ENCODE measurements around the gene SERPINA6.
"Not testable (repeated sequence)": the region's sequence is repeated elsewhere in the genome, so short reads cannot be mapped to it uniquely, and the experiment has no call there.

The SERPINA6 gene

DNA sequence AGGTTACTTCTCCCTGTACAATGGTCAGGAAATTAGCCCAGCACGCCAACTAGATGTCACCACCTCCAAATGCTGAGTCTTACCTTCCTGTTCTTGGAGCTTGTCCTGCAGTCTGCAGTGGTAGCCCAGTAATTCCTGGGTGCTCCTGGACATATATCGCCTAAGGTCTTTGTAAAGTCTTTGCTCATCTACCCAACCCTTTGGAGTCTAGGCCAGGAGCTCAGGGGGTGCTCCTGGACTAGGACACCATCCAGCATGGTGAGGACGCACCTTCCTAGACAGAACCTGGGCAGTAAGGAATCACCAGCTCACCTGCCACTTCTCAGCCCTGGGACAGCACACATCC, 30.6 kb downstream of the SERPINA6 start:
- DNase-seq (ENCODE audit: low read depth in 2 of 2): no peak

DNA sequence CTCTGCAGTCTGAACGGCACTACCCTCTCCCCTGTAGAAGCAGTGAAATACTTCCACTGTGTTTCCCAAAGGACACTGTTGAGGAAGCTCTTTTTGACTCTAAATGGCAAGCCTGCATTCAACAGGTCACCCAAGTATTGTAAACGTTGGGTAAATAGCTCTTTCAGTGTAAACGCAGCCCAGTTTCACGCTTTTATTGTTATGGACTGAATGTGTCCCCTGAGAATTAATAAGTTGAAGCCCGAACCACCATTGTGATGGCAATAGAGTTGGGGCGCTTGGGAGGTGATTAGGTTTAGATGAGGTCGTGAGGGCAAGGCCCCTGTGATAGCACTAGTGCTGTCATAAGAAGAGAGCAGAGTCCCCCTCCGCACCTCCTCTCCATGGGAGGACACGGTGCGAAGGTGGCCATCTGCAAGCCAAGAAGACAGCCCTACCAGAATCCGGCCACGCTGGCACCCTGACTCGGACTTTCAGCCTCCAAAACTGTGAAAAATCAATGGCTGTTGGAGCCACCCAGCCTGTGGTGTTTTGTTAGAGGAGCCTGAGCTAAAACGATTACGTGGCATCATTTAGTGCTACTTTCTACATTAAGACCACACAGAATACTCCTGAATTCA, 31.1 kb downstream of the SERPINA6 start:
- DNase-seq (ENCODE audit: low read depth in 2 of 2): no peak

DNA sequence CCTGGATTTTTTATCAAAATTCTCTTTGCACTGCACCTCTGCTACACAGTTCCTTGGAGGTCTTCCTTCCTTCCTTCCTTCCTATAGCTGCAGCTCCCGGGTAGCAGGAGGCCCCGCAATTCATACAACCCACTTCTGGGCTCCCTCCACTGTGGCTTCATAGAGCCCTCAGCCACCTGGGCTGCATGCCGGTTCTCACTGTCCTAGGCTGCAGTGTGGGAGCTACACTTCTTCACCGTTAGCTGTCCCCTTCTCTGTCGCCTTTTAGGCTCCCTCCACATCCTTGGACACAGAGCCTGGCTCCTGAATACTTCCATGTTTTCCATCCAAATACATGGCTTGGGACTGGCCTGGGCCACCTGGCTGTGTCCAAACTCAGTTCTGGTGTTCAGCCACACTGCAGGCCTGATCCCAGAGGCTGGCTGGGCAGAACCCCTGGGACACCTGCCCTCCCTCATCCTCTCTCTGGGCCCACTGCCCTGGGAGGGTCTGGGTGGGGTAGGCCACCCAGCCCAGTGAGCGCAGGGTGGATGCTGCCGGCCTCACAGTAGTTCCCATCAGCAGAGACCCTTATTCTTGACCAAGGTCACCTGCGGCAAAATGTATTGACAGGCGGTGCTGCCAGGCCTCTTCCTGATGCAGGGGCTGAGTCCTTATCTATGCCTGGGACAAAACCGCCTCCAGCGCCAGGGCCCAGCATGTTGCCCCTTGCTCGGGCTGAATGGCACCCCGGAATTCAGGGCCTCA, 31.8 kb downstream of the SERPINA6 start:
- no peak for DNase-seq (ENCODE audit: low read depth in 2 of 2)

DNA sequence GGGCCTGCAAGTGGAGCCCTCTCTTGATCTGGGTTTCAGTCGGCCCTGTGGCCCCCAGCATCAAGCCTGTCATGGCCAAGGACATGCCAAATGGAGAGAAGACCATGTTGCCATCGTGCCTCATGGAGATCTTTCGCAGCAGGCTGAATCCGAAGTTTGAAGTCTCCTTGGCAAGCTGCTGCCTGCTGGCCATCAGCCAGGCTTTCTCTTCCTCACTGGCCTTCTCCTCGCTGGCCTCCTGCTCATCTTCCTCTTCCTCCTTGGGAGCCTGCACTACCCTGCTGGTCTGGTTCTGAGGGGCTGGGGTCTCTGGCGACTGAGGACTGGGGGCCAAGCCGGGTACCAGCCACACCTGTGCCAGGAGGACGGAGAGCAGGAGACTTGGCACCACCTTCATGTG, 32.9 kb downstream of the SERPINA6 start:
- no peak for DNase-seq (ENCODE audit: low read depth in 2 of 2)

DNA sequence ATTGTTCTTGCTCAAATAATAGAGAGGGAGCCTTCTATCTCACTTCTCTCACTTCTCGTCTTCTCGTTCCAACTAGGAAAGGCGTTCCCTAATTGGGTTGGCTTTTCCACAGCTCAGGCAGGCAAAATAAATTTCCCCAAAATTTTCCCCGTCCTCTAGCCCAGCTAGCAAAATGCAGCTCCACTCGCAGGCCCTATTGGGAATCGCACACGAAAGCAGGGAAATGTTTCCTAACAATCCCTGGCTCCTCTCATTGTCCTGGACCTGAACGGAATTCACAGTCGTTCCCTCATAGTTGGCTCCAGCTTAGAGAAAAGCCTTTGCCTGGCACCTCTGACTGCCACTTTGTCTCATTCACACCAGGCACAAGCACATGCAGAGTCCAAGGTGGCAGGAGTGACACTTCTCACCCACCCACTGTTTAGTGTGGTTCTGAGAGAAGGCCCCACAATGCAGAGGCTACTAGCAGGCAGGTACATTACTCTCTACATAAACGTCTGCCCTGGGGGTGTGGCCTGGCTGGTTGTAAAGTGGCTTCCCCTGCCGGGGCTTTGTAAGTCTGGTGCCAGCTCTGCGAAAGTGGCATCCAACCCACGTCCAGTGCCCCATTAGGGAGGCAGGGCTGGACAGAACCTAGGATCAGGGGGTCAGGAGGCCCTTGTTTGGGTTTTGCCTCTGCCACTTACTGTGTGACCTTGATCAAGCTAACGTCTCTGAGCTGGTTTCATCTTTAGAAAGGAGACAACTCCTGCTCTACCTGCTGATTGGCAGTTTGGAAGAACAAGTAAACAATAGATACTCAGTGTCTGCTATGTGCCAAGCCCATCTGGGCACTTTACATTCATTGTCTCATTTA, 34.3 kb downstream of the SERPINA6 start:
- no peak for DNase-seq (ENCODE audit: low read depth in 2 of 2)

DNA sequence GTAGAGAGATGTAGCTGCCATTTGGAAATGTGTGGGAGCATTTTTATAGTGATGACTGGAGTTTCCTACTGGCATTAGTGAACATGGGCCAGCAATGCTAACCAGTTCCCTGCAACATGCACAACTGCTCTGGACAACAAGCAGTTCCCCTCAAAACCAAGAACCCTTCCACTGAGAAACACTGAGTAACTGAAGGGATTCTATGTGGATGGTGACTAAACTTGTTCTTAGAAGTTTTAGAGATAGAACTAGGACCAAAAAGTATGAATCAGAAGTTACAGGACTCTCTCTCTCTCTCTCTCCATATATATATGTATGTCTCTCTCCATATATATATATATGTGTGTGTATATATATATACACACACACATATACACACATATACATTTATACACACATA, 38.0 kb downstream of the SERPINA6 start:
- DNase-seq (ENCODE audit: low read depth in 2 of 2): no peak

DNA sequence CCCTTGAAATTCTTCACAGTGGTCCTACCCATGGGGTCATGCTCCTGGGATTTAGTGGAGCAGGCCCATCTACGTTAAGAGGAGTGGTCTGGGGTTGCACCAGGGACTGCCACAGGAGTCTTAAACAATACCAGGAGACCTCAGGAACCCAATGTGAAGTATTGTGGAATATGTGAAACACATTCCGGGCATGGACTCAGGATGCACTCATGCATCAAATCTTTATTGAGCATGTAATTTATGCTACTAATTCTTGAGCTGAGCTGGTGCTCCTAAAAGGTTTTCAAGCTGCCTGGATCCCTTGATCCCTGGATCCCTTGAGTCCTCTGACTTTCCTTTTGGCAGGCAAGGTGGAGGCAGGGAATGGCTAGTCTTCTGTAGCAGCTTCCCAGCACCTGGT, 38.9 kb downstream of the SERPINA6 start:
- DNase-seq (ENCODE audit: low read depth in 2 of 2): no peak

DNA sequence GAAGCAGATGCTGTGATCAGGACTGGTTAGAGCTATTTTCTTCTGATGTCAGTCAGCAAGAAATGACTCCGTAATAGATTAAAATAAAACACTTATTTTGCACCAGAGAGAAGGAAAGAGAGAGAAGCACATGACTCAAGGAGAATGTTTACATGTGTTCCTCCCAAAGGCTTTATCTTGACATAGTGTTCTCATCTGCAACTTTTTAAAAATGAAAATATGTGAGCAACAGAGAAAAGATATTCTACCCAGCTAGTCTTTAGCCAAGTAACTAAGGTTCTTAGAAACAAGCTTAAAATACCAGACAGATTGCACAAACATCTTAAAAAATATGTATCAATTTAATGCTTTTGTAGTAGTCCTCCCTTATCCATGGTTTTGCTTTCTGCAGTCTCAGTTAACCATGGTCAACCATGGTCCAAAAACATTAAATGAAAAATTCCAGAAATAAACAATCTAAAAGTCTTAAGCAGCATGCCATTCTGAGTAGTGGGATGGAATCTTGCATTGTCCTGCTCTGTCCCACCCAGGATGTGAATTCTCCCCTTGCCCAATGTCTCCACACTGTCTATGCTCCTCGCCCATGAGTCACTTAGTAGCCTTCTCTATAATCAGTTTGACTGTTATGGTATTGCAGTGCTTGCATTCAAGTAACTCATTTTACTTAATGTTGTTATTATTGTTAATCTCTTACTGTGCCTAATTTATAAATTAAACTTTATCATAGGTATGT, 40.0 kb downstream of the SERPINA6 start:
- DNase-seq (ENCODE audit: low read depth in 2 of 2): no peak

DNA sequence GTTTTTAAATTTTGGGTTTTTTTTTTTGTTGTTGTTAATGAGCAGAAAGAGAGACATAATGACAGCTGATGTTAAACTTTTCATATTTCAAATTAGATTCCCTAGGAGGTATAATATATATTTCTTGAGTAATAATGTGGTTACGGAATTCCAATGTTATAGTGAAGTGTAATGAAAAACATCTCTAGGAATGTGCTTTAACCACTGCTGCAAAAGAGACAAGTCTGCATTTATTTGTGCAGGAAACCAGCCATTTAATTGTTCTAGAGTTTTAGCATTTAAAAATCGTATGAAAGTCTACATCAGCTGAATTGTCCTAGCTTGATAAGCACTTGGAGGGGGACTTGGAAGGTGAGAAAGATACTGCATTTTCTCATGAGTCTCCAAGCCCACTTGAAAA, 44.4 kb downstream of the SERPINA6 start:
- DNase-seq (ENCODE audit: low read depth in 2 of 2): no peak

DNA sequence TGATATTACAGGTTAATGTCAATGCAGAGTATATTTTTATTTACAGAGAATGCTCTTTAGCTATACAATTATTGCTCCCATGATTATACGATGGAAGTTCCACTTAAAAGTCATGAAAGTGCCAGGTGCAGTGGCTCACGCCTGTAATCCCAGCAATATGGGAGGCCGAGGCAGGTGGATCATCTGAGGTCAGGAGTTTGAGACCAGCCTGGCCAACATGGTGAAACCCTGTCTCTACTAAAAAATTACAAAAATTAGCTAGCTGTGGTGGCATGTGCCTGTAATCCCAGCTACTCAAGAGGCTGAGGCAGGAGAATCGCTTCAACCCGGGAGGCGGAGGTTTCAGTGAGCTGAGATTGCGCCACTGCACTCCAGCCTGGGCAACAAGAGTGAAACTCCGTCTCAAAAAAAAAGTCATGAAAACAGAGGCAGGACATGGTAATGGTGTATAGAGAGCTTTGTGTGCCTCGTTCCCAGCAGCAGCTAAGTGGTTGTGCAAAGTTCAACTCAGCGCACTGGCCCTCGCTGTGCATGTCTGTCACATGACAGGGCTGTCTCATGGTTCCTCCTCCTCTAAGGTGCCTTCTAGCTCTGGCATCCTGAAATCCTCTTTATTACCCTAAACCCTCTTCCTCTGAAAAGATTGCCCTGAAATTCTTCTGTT, 46.1 kb downstream of the SERPINA6 start:
- DNase-seq (ENCODE audit: low read depth in 2 of 2): not testable (repeated sequence)

DNA sequence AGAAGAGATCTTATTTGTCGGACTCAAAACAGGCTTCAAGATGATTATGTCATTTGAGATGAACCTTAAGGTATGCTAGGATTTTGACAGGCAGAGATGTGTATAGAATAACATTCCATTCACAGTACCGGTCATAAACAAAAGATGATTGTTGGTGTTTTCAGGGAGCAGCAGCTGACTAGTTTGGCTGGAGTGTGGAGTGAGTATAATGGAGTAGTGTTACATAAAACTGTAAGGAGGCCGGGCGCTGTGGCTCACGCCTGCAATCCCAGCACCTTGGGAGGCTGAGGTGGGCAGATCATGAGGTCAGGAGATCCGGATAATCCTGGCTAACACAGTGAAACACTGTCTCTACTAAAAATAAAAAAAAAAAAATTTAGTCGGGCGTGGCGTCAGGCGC, 54.0 kb downstream of the SERPINA6 start:
- DNase-seq (ENCODE audit: low read depth in 2 of 2): no peak

DNA sequence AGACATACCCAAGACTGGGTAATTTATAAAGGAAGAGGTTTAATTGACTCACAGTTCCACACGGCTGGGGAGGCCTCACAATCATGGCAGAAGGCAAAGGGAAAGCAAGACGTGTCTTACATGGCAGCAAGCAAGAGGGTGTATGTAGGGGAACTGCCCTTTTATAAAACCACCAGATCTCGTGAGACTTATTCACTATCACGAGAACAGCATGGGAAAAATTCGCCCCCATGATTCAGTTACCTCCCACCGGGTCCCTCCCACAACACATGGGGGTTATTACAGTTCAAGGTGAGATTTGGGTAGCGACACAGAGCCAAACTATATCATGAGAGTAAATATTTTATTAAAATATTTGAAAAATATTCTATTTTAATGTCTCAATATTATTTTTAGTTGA, 54.6 kb downstream of the SERPINA6 start:
- not testable (repeated sequence) for DNase-seq (ENCODE audit: low read depth in 2 of 2)

DNA sequence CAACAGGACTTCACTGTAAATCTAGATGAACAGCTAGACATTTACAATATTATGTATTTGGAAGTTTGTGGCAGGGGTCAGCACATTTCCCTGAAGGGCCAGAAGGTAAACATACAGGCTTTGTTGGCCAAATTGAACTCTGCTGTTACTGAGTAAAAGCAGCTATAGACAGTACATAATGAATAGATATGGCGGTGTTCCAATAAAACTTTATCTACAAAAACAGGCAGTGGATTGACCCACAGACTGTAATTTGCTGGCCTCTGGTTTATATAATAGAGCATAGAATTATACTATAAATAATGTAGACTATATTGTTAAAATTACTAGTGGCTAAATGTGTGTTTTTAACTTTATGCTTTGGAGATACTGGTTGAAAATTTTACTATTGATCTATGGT, 55.8 kb downstream of the SERPINA6 start:
- DNase-seq (ENCODE audit: low read depth in 2 of 2): no peak

DNA sequence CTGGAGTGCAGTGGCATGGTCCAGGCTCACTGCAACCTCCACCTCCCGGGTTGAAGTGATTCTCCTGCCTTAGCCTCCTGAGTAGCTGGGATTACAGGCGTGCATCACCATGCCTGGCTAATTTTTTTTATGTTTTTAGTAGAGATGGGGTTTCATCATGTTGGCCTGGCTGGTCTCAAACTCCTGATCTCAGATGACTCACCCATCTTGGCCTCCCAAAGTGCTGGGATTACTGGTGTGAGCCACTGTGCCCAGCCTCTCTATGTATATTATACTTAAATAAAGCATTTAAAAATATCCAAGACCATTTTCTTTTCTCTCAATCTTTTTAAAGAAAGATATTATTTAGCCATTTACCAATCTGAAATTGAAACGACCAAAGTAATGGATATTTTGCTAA, 58.9 kb downstream of the SERPINA6 start:
- DNase-seq (ENCODE audit: low read depth in 2 of 2): not testable (repeated sequence)
